ENCODE data around the gene ZNF688. TPM values are rescaled to one million over a fixed set of nuclear protein-coding genes. Genes with fewer than 3 reads are reported as not detected.
A peak's percentile ranks its signal among the peaks of the same experiment; 100 is the strongest.

ZNF688 gene
- total and polyA plus RNA-seq, 9 of the 15 experiments (the other 6 are each of a cell fraction or from before 2014, with no cell fraction given), result 0.48 to 12.9 (median 4.5) TPM

DNA sequence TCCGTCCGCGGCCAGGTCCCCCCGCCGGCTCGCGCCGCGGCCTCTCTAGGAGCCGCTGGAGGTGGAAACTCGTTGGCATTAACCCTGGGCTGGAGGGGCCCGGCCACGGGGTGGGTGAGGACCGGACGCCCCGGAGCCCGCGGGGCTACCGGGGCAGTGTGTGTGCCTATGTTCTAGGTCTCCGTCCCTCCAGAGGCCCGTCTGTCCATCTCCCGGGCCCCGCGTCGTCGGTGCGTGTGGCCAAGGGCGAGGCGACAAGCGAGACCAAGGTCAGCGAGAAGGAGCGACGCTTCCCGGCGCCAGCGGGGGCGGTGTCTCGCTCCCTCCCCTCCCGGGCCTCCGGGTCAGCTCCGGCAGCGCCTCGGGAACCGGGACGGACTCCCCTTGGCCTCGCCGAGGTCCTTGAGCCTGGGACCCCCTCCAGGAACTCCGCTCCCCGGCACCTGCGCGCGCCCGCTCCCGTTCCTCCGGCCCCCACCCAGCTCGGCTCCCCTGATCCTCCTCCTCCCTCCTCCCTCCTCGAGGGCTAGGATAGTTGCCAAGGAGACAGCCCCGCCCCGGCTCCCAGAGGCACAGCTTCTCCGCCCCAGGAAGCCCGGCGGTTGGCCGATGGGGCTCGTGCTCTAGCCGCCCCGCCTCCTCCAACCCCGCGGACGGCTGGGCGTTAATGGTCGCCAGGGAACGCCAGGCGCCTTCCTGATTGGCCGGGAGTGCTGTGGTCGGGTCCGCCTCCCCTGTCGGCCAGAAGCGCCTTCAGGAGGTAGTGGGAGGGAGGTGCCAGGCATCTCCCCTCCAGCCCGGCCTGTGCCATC lies 44.5 kb downstream of the ZNF688 start (continued):
- TF ChIP-seq PCBP2 (IDR thresholded peaks at IDR 0.05; ENCODE audit: low read depth, low read length, poor library complexity, severe bottlenecking), result no peak
- peak; percentile 93 for TF ChIP-seq MXI1 (IDR thresholded peaks at IDR 0.05; ENCODE audit: low read depth, low read length)
- TF ChIP-seq, protein P1, sequence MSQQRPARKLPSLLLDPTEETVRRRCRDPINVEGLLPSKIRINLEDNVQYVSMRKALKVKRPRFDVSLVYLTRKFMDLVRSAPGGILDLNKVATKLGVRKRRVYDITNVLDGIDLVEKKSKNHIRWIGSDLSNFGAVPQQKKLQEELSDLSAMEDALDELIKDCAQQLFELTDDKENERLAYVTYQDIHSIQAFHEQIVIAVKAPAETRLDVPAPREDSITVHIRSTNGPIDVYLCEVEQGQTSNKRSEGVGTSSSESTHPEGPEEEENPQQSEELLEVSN (IDR thresholded peaks at IDR 0.05; ENCODE audit: borderline replicate concordance in 1 of 2, extremely low read depth in 1 of 2, insufficient read depth in 1 of 2, insufficient read length in 1 of 2, low read depth in 1 of 2, low read length in 1 of 2, poor library complexity in 1 of 2, severe bottlenecking in 1 of 2), result peak; percentile 9 to 59
- no peak for TF ChIP-seq PPARD (CRISPR knock-in tag; IDR thresholded peaks at IDR 0.05)
- peak; percentile 88 for TF ChIP-seq SNIP1 (IDR thresholded peaks at IDR 0.05; ENCODE audit: low read depth)
- TF ChIP-seq, protein P2, sequence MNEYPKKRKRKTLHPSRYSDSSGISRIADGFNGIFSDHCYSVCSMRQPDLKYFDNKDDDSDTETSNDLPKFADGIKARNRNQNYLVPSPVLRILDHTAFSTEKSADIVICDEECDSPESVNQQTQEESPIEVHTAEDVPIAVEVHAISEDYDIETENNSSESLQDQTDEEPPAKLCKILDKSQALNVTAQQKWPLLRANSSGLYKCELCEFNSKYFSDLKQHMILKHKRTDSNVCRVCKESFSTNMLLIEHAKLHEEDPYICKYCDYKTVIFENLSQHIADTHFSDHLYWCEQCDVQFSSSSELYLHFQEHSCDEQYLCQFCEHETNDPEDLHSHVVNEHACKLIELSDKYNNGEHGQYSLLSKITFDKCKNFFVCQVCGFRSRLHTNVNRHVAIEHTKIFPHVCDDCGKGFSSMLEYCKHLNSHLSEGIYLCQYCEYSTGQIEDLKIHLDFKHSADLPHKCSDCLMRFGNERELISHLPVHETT (CRISPR knock-in tag; conservative IDR thresholded peaks at IDR 0.05 in 1 of 2, IDR thresholded peaks at IDR 0.05 in 1 of 2), result peak in 1 of 2 experiments; percentile 97; a peak in 2 of 4 replicates
- TF ChIP-seq ZNF224 (CRISPR knock-in tag; IDR thresholded peaks at IDR 0.05), result no peak
- TF ChIP-seq POLR2A (conservative IDR thresholded peaks at IDR 0.05), result peak; percentile 91
- no peak for TF ChIP-seq ZNF717 (CRISPR knock-in tag; IDR thresholded peaks at IDR 0.05)
- TF ChIP-seq ETV5 (CRISPR knock-in tag; IDR thresholded peaks at IDR 0.05; ENCODE audit: low read depth), result no peak
- peak; percentile 98 for TF ChIP-seq SP2 (IDR thresholded peaks at IDR 0.05; ENCODE audit: extremely low read depth, low read depth, low read length, poor library complexity, severe bottlenecking)
- no peak for TF ChIP-seq ZNF780A (CRISPR knock-in tag; IDR thresholded peaks at IDR 0.05)
- TF ChIP-seq, protein P3, sequence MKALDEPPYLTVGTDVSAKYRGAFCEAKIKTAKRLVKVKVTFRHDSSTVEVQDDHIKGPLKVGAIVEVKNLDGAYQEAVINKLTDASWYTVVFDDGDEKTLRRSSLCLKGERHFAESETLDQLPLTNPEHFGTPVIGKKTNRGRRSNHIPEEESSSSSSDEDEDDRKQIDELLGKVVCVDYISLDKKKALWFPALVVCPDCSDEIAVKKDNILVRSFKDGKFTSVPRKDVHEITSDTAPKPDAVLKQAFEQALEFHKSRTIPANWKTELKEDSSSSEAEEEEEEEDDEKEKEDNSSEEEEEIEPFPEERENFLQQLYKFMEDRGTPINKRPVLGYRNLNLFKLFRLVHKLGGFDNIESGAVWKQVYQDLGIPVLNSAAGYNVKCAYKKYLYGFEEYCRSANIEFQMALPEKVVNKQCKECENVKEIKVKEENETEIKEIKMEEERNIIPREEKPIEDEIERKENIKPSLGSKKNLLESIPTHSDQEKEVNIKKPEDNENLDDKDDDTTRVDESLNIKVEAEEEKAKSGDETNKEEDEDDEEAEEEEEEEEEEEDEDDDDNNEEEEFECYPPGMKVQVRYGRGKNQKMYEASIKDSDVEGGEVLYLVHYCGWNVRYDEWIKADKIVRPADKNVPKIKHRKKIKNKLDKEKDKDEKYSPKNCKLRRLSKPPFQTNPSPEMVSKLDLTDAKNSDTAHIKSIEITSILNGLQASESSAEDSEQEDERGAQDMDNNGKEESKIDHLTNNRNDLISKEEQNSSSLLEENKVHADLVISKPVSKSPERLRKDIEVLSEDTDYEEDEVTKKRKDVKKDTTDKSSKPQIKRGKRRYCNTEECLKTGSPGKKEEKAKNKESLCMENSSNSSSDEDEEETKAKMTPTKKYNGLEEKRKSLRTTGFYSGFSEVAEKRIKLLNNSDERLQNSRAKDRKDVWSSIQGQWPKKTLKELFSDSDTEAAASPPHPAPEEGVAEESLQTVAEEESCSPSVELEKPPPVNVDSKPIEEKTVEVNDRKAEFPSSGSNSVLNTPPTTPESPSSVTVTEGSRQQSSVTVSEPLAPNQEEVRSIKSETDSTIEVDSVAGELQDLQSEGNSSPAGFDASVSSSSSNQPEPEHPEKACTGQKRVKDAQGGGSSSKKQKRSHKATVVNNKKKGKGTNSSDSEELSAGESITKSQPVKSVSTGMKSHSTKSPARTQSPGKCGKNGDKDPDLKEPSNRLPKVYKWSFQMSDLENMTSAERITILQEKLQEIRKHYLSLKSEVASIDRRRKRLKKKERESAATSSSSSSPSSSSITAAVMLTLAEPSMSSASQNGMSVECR (CRISPR knock-in tag; IDR thresholded peaks at IDR 0.05), result peak; percentile 91
